GM18508 (cell line): ENCODE results near the gene NHLRC1.

Source experiments
- ATAC-seq: cut with Tn5 transposase; IDR thresholded peaks from one replicate; pipeline ENCODE4 v1.9.1; 2021; ENCODE audit warnings: moderate number of reproducible peaks; ENCODE audit not compliant: insufficient read depth, unreplicated experiment

The NHLRC1 gene

DNA sequence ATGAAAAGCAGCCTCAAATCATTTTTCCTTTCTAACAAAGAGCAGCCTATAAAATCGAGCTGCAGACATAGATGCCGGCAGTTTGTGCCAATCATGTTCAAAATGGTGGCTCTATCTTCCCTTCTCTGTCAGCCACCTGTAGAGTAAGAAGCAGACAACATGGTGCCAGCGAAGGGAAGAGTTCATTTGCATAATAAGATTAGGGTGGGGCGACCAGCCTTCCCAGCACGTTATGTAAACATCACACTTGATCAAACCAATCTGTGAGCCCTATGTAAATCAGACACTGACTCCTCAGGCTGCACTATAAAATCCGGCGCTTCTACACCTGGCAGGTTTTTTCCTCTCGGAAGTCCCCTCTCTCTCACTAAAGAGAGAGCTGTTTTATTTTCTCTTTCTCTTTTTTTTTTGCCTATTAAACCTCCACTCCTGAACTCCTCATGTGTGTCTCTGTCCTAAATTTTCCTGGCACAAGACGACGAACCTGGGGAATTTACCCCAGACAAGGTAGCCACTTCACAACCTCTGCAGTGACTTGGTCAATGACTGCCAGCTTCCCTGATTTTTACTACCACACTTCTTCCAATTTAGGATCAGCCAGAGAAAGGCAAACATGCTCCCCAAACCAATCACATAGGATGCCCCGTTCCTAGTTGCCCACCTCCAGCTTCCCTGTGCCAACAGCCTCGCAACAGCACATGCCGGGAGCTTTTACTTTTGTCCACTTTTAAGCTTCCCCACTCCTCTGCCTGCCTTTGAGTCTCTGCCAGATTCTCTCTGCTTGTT, 19.5 kb upstream of the NHLRC1 start:
- no peak for ATAC-seq

DNA sequence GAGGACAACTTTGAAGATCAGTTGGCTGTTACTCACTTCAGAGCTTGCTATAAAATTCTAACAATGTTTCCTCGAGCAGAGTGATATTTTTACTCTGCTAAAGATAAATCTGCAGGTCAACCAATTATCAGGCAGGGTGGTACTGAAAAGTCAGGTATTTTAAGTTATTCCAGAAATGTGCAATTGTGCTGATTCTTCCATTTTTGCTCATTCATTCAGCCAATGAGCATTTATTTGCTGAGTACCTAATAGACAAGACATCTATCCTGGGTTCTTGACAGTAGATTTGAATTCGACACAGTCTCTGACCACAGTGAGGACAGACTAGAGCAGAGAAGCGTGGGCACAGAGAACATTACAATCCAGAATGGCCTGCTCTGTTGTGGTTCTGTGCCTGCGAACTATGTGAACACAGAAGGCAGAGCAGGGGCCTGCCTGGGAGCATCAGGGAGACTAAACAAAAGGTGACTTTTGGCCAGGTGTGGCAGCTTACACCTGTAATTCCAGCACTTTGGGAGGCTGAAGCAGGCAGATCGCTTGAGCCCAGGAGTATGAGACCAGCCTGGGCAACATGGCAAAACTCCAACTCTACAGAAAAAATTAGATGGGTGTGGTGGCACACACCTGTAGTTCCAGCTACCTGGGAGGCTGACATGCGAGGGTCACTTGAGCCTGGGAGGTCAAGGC, 17.6 kb upstream of the NHLRC1 start:
- ATAC-seq: no peak

DNA sequence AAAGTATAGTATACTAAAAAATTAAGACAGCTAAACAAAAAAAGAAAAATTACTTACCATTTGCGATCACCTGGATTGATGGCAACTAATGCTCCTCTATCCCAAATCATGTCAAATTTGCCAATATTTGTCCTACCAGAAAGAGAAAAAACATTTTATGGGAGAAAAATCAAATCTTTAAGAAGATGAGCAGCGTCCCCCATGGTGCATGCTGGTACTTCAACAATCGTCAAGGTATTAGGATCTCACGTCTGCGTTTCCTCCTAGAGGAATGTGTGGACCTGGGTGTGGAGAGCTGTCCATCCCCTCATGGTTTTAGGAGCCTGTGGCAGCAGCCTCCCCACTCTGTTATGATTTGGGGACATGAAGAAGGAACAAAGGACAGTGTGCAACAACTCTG, 16.4 kb upstream of the NHLRC1 start:
- ATAC-seq: no peak

DNA sequence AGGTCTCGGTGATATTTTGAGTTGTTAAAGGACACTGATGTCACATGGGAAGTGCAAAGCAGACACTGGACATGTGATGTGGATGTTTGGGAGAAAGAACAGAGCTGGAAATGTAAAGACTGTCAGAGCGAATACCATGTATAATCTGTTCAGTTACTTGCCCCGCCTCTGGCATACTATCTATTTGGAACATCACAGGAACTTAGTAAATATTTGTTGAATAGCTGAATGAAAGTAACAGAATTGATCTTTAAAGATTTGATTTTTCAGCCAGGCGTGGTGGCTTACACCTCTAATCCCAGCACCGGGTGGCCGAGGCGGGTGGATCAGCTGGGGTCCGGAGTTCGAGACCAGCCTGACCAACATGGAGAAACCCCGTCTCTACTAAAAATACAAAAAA, 13.8 kb upstream of the NHLRC1 start:
- ATAC-seq: no peak

DNA sequence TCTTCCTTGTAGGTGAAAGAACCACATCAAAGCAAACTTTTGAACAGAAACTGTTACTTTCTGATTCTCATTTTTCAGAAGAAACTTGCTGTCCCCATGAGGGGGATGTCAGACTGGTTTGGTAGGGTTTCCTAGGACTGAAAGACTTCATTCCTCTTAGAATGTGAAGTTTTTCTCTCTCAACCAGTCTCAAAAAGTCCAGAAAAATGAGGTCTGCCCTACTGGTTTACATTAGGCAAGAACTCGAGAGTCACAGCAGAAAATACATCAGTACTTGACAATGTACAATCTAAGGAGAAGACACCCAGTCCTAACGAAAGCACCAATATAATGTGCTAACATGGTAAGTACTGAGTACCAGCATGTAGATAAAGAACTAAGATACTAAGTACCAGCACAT, 12.7 kb upstream of the NHLRC1 start:
- ATAC-seq: no peak

DNA sequence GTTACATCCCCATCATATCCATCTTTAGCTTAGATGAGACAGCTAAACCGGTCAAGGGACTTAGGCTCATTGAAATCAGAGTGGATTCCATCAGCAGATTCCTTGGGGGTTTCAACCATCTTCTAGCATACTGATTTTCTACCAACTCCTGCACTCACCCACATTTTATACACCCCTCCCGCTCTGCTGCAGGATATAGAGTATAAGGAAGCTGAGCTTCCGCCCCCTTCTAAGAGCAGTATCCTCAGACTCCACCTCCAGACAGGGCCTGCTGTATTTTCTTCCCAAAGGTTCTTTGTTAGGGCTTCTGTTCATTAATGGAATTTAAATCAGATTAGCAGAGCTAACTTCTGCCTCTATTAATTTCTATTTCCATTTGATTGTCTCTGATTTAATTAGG, 9.9 kb upstream of the NHLRC1 start:
- no peak for ATAC-seq

DNA sequence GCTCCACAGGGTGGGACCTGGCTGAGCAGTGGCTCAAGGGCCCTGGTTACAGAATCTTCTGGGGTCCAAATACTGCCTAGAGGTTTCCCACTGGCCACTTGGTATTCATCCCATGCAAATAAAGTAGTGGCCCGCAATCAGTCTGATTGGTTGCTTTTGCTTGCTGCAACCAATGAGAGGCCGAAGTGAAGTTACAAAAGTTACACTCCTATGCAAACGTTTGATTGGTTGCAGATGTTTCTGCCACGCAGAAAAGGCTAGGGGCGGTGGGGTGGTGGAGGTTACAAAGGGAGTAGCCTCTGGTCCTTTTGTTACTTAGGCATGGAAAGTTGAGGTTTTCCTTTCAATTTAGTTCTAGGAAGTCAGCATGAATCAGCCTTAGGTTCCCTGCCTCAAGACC, 3.6 kb upstream of the NHLRC1 start:
- ATAC-seq: no peak

DNA sequence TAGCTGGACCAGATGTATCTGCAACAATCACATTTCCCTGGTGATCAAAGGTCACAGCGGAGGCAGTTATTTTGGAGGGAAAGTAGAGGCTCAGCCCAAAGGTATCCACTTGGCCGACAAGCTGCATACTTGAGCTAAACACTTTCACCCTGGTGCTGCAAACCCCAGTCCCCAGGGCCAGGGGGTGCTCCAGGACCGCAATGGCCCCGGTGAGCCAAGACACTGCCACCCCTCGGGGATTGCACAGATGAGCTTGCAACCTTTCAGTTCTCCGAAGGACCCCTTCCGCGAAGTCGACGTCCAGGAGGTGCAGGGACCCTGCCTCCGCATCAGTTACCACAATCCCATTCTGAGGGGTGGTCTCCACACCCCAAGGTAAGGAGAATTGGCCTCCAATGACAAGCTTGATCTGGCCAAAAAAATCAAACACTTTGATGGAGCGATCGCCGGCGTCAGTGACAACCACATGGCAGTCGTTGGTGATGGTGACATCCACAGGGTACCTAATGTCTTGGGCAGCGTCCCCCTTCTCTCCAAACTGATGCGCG, 823 bp downstream of the NHLRC1 start:
- no peak for ATAC-seq

DNA sequence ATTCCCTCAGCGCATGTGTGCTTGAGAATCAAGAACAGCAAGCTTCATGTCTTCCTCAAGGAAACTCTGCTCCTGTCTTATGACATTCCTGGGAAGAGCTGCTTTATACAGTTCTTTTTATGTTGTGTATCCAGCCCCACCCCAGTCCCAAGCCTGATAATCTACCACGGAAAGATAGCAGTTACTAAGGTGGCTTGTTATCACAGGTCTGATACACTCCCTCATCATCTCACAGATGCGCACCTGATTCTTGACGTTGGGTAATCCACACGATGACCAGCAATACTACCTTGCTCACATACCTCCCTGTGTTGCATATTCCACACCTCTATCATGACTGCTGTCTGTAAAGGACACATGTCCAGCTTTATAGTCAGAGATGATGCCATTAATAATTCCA, 3.2 kb downstream of the NHLRC1 start:
- no peak for ATAC-seq

DNA sequence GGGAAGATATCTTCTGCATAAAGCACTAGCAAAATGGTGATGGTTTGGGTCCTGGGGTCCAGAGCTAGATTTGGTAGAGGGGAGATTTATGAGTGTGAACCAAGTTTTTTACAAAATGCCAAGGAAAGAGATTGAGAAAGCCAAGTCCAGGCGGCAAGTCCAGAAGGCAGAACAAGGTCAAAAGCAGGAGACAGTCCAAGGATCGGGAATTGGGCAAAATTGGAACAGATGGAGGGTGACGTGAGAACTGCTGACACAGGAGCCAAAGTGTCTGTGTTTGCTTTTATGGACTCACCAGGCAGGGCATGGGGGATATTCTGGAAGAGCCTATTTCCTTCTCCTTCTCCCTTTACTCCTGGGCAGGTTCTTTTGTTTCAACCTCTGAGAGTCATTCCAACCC, 4.1 kb downstream of the NHLRC1 start:
- no peak for ATAC-seq

DNA sequence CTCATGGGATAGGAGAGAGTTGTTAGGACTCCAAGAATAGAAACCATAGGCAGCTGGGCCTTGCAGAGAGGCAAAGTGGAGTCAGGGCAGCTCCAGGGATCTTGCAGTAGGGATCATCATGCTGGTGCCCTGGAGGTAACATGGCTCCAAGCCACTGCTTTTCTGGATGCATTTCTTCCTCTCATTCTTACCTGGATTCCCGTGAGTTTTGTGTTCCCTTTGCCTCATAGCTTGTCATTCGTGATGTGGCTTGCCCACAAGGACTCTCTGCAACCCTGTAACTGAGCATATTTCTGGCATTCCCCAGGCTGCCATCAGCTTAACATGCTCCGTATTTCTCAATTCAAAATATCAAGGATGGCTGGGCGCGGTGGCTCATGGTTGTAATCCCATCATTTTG, 5.3 kb downstream of the NHLRC1 start:
- no peak for ATAC-seq

DNA sequence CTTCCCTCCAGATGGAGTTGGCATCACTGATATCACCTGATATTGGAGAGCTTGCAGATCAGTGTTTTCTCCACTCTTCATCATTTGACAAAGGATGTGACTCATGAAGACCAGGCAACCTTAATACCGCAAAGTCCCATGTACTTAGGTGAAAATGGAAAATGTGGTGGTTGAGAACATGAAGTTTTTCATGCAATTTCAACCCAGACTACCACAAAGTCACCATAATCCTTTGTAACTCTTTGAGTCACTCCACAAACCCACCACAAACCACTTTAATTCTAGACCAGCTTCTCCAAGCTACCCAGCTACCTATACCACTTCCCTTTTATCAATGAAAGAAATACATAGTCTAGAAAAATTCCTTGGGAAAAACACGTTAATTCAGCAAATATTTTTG, 7.1 kb downstream of the NHLRC1 start:
- ATAC-seq: no peak

DNA sequence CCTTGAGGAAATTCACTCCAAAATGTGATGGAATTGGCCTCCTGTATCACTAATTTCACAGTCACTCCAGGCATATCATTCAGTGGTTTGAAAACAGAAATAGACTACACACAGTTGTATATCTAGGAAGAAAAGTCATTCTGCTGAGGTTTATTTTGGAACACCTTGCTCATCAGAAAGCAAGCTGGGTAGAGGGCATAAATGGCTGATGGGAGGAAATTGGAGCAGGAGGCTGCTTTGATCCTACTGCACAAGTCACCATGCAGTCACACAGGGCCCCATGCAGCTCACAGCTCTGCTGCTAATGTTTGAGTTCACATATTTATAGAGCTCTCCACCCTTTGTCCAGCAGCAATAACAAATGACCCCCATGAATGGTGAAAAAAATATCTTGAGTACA, 12.3 kb downstream of the NHLRC1 start:
- ATAC-seq: no peak

DNA sequence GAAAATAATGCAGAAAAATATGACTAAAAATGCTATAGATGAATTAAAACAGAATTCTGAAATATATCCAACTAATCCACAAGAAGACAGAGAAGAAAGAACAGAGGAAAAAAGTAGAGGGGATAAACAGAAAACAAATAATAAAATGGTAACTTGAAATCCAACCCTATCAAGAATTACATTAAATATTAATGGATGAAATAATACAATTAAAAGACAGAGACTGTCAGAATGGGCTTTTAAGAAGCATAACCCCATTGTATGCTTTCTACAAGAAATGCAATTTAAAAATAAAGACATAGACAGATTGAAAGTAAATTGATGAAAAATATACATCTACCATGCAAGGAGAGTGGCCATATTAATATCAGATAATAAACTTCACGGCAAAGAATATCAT, 15.4 kb downstream of the NHLRC1 start:
- no peak for ATAC-seq

DNA sequence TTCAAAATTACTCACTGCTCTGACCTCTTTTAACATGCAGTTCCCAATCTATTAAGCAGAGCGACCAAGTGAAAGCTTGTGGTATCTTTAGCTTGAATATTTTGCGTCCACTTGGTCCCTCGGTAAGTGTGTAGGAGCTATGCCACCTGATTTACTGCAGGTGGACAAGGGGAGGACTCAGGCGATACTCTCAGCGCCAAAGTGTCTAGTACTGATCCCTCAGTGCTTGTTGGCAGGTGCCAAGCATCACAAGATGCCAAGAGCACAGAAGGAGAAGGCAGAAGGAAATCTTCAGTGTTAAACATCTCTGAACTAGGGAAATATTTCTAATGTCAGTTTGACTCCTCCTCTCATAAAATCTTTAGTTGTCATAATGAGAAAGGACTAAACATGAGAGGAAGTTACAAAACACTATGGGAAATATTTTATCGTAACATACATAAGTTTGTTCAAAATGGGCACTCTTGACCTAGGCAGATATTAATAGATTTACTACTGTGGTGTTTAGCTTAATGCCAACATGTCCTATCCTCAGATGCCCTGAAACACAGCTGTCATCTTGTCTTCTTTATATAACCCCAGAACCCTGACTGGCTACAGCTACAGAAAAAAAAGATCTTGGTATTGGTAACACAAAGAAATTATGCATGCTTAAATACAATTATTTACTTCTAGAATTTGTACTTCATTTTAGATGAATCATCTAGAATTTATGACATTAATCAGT, 19.5 kb downstream of the NHLRC1 start:
- ATAC-seq: no peak

DNA sequence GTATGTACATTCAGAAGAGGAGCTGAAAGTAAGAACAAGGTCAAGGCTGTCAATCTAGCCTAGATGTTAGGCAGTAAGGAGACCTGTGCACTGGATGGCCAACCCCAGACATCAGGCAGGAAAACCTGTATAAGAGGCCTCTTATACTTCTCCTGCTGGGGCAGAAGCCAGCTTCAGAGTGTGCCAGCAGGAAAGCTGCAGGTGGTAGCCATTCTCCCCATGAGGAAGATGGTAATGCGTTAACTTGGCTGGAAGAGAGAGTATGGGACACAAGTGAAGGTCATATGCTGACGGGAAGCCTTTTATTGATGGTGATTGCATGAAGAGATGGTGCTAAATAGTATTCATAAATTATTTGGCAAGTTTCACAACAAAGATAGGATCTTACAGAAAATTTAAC, 20.6 kb downstream of the NHLRC1 start:
- ATAC-seq: no peak

DNA sequence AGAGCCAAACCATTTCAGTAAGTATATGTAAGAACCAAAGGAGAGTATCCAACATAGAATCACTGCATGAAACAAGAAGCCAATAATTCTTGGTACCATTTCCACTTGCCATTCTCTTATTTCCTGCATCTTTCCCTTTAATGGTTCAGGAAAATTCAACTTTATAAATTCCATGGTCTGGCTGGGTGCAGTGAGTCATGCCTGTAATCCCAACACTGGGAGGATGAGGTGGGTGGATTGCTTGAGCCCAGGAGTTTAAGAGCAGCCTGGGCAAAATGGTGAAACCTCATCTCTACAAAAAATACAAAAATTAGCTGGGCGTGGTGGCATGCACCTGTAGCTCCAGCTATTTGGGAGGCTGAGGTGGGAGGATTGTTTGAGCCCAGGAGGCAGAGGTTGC, 21.2 kb downstream of the NHLRC1 start:
- no peak for ATAC-seq

DNA sequence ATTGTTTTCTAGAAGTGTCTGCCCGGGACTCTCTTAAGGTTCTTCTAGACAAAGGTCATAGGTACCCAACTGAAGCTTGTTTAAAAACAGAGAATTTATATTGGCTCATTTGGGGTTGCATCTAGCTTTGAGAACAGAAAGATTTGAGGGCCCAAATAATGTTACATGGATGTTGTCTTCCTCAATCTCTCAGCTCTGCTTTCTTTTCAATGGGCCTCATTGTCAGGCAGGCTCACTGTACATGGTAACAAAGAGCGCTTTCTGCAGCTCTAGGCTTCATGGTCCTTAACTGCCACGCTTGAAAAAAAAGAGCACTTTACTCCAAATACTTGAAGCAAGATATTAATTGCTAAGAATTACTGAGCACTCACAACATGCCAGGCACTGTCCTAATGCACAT, 22.2 kb downstream of the NHLRC1 start:
- ATAC-seq: no peak

DNA sequence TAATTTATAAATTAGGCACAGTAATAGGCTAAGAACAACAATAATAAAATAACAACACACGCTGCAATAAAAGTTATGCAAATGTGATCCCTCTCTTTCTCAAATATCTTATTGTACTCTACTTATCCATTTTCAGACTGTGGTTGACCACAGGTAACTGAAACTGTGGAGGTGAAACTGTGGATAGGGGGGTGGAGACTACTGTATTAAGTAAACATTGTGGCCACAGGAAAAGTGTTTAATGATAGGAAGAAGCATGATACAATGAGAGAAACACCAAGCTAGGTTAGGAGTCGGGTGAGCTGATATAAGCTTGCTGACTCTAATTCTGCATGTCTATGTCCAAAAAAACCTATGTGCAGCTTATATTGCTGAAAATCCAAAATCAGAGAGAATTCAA, 23.0 kb downstream of the NHLRC1 start:
- ATAC-seq: no peak

DNA sequence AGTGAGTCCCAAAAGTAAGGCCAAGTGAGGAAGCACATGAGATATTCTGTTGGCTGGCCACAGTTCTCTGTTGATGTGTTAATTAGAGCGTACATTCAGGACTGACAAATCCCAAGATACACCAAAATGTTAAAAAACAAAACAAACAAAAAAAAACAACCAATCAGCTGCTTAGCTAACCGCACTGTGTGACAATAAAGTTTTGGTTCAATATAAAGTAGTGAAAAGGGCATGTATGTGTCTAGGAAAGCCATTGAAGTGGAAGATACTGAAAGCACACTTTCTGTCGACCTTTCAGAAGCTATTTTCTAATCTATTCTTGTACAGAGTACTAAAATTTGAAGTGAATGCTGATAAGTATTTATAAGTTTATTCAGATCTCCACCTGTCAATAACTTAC, 26.1 kb downstream of the NHLRC1 start:
- no peak for ATAC-seq

DNA sequence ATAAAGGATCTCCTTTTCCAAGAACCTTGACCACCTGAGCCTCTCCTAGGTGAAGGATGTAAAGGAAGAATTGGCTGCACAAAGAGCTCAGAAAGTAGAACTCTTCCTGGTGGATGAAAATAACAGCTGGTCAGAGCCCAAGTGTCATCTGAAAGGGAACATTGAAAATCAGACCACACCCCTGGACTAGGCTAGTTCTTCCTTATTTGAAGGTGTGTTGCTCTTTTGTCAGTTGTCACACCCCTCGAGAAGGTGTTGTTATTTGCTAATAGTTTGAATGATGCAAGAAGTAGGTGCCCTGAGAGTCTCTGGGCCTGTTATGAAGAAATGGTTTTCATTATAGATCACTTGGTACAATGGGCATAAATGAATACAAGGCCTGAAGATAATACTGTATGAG, 31.1 kb downstream of the NHLRC1 start:
- ATAC-seq: no peak
